ENCODE data around the gene TSPAN9.

Gene TSPAN9

GRCh38 chr12:3171195-3171591, 94.0 kb downstream of the TSPAN9 start:
- no peak for DNase-seq

GRCh38 chr12:3172124-3173007, 95.2 kb downstream of the TSPAN9 start:
- no peak for DNase-seq

GRCh38 chr12:3173008-3173553, 95.9 kb downstream of the TSPAN9 start:
- DNase-seq = no peak

GRCh38 chr12:3173912-3174311, 96.7 kb downstream of the TSPAN9 start:
- DNase-seq = no peak

GRCh38 chr12:3175238-3175637, 98.1 kb downstream of the TSPAN9 start:
- no peak for DNase-seq

GRCh38 chr12:3176754-3177153, 99.6 kb downstream of the TSPAN9 start:
- DNase-seq = no peak

GRCh38 chr12:3177778-3178425, 100.7 kb downstream of the TSPAN9 start:
- DNase-seq = no peak

- no peak for DNase-seq
These were observed 101.6 kb downstream of the TSPAN9 start for GRCh38 chr12:3178671-3179313.

- no peak for DNase-seq
These were observed 102.6 kb downstream of the TSPAN9 start for GRCh38 chr12:3179731-3180130.

GRCh38 chr12:3182426-3182825, 105.2 kb downstream of the TSPAN9 start:
- DNase-seq = no peak

- no peak for DNase-seq
These were observed 107.3 kb downstream of the TSPAN9 start for GRCh38 chr12:3184485-3184884.

GRCh38 chr12:3185260-3185870, 108.2 kb downstream of the TSPAN9 start:
- no peak for DNase-seq

- no peak for DNase-seq
These were observed 109.5 kb downstream of the TSPAN9 start for GRCh38 chr12:3186546-3187215.

GRCh38 chr12:3187846-3188770, 110.9 kb downstream of the TSPAN9 start:
- no peak for DNase-seq

GRCh38 chr12:3189282-3189681, 112.1 kb downstream of the TSPAN9 start:
- DNase-seq = no peak

GRCh38 chr12:3190101-3190500, 112.9 kb downstream of the TSPAN9 start:
- no peak for DNase-seq

GRCh38 chr12:3191450-3191849, 114.3 kb downstream of the TSPAN9 start:
- DNase-seq = no peak

GRCh38 chr12:3192221-3192620, 115.0 kb downstream of the TSPAN9 start:
- no peak for DNase-seq

- no peak for DNase-seq
These were observed 116.0 kb downstream of the TSPAN9 start for GRCh38 chr12:3193131-3193530.

- DNase-seq = no peak
These were observed 116.6 kb downstream of the TSPAN9 start for GRCh38 chr12:3193755-3194154.

- no peak for DNase-seq
These were observed 118.2 kb downstream of the TSPAN9 start for GRCh38 chr12:3195337-3195736.
